IMR-90 (cell line): ENCODE results near the gene BDKRB1. TPM values are rescaled to one million over a fixed set of nuclear protein-coding genes. Genes with fewer than 3 reads are reported as not detected.

Experiments used
- polyA plus RNA-seq, 3 experiments: library from polyadenylated mRNA; depleted of rRNA; stranded (reverse); fragments of >200 nt; gene quantifications; 2 replicates each; pipeline ENCODE4 v1.2.3, GENCODE V29; 2012; ENCODE audit warnings: low replicate concordance in 1 of 3
- total RNA-seq: library from RNA; depleted of rRNA; stranded (reverse); fragments of >200 nt; gene quantifications from 2 replicates; pipeline ENCODE4 v1.2.3, GENCODE V29; 2012
- TF ChIP-seq, protein P1 (sequence below): conservative IDR thresholded peaks from 2 replicates; pipeline ENCODE4 v1.5.1; 2012; ENCODE audit warnings: mild to moderate bottlenecking, low read depth, low read length, improper control_type of control experiment

Gene BDKRB1
- total and polyA plus RNA-seq, 2 of the 4 experiments (the other 2 are of a cell fraction), result 56.5 to 130 TPM

- TF ChIP-seq, protein P1, sequence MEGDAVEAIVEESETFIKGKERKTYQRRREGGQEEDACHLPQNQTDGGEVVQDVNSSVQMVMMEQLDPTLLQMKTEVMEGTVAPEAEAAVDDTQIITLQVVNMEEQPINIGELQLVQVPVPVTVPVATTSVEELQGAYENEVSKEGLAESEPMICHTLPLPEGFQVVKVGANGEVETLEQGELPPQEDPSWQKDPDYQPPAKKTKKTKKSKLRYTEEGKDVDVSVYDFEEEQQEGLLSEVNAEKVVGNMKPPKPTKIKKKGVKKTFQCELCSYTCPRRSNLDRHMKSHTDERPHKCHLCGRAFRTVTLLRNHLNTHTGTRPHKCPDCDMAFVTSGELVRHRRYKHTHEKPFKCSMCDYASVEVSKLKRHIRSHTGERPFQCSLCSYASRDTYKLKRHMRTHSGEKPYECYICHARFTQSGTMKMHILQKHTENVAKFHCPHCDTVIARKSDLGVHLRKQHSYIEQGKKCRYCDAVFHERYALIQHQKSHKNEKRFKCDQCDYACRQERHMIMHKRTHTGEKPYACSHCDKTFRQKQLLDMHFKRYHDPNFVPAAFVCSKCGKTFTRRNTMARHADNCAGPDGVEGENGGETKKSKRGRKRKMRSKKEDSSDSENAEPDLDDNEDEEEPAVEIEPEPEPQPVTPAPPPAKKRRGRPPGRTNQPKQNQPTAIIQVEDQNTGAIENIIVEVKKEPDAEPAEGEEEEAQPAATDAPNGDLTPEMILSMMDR, result no peak
Observed at GRCh38 chr14:96268431-96269358, 12.7 kb downstream of the BDKRB1 start (continued).
